Measurements from ENCODE around the gene GPX7. TPM values are rescaled to one million over a fixed set of nuclear protein-coding genes. Genes with fewer than 3 reads are reported as not detected.

GPX7 gene
- total RNA-seq, 1 experiment from 2014 or later: not detected

DNA sequence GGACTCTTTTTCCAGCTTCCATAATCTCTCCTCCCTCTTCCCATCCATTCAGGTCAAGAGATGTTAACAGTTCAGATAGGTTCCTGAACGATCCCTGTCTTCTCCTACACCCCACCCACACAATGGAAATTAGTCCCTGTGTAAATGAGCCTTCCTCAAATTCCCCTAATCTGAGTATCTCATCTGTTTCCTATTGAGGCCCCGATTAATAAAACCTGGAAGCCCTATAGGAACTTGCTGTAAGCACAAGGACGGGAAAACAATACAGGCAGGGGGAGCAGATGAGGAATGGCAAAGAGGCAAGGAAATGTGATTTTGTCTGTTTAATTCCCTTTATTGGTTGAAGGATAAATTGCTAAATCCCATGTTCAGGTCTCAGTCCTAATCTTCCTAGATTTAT lies 7.1 kb upstream of the GPX7 start:
- no peaks in the 10 kb centered on the region for H3F3A ChIP-seq (ENCODE audit: insufficient read depth, low read depth)
- DNase-seq: no peak
- intact Hi-C loops (cut with micrococcal nuclease; ENCODE audit: unreplicated experiment): no loop called here
- no peak overlapping the region for H3K27ac ChIP-seq
- no peaks in the 10 kb centered on the region for H3K4me1 ChIP-seq (replicated peaks; ENCODE audit: insufficient read depth)
- no peak overlapping the region for H2AFZ ChIP-seq
- no peak for TF ChIP-seq EZH2 (IDR thresholded peaks at IDR 0.05; ENCODE audit: low read depth)
- TF ChIP-seq, protein P1, sequence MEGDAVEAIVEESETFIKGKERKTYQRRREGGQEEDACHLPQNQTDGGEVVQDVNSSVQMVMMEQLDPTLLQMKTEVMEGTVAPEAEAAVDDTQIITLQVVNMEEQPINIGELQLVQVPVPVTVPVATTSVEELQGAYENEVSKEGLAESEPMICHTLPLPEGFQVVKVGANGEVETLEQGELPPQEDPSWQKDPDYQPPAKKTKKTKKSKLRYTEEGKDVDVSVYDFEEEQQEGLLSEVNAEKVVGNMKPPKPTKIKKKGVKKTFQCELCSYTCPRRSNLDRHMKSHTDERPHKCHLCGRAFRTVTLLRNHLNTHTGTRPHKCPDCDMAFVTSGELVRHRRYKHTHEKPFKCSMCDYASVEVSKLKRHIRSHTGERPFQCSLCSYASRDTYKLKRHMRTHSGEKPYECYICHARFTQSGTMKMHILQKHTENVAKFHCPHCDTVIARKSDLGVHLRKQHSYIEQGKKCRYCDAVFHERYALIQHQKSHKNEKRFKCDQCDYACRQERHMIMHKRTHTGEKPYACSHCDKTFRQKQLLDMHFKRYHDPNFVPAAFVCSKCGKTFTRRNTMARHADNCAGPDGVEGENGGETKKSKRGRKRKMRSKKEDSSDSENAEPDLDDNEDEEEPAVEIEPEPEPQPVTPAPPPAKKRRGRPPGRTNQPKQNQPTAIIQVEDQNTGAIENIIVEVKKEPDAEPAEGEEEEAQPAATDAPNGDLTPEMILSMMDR (conservative IDR thresholded peaks at IDR 0.05): no peak
- no peaks in the 10 kb centered on the region for H3K27me3 ChIP-seq (ENCODE audit: insufficient read depth, low read depth)
- no TSS peak for BruUV-seq (replicated peaks)
- H3K9me3 ChIP-seq (ENCODE audit: insufficient read depth, low read depth): no peaks in the 10 kb centered on the region
- ChIA-PET CTCF (no interaction called here), POLR2A (ENCODE audit: unreplicated experiment) (no interaction called here)
- no peaks in the 10 kb centered on the region for H3K9me2 ChIP-seq (ENCODE audit: insufficient read depth)
- H3K4me2 ChIP-seq: no peak overlapping the region
- no peak overlapping the region for H3K4me3 ChIP-seq
- no peaks in the 10 kb centered on the region for H3K36me3 ChIP-seq (ENCODE audit: low read depth)
- no peaks in the 10 kb centered on the region for H4K20me1 ChIP-seq (ENCODE audit: insufficient read depth)
- no peaks in the 10 kb centered on the region for H3K79me2 ChIP-seq (ENCODE audit: low read depth)

DNA sequence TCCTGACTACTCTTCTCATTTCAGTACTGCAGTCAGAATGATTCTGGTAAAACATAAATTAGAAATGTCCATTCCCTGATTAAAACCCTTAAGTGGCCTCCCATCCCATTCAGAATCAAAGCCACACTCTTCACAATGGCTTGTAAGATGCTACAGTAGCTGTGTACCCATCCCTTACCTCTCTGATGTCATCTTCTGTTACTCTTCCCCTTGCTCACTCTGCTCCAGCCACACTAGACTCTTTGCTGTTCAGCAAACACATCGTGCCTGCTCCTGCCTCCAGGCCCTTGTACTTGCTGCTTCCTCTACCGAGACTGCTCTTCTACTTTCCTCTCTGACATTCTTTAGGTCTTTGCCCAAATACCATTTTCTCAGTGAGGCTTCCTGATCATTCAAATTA lies 4.3 kb upstream of the GPX7 start:
- H3K4me3 ChIP-seq: no peak overlapping the region
- no peak for DNase-seq
- no peaks in the 10 kb centered on the region for H3F3A ChIP-seq (ENCODE audit: insufficient read depth, low read depth)
- no peak overlapping the region for H3K4me2 ChIP-seq
- H3K36me3 ChIP-seq (ENCODE audit: low read depth): no peaks in the 10 kb centered on the region
- no peaks in the 10 kb centered on the region for H4K20me1 ChIP-seq (ENCODE audit: insufficient read depth)
- H3K9me3 ChIP-seq (ENCODE audit: insufficient read depth, low read depth): no peaks in the 10 kb centered on the region
- ChIA-PET CTCF (no interaction called here), POLR2A (ENCODE audit: unreplicated experiment) (no interaction called here)
- H3K27me3 ChIP-seq (ENCODE audit: insufficient read depth, low read depth): no peaks in the 10 kb centered on the region
- no peak overlapping the region for H3K27ac ChIP-seq
- no peak overlapping the region for H2AFZ ChIP-seq
- H3K9me2 ChIP-seq (ENCODE audit: insufficient read depth): no peaks in the 10 kb centered on the region
- intact Hi-C loops (cut with micrococcal nuclease; ENCODE audit: unreplicated experiment): no loop called here
- H3K79me2 ChIP-seq (ENCODE audit: low read depth): no peaks in the 10 kb centered on the region
- H3K4me1 ChIP-seq (replicated peaks; ENCODE audit: insufficient read depth): no peaks in the 10 kb centered on the region
- no TSS peak for BruUV-seq (replicated peaks)
- TF ChIP-seq, protein P1 (conservative IDR thresholded peaks at IDR 0.05): no peak
- no peak for TF ChIP-seq EZH2 (IDR thresholded peaks at IDR 0.05; ENCODE audit: low read depth)

DNA sequence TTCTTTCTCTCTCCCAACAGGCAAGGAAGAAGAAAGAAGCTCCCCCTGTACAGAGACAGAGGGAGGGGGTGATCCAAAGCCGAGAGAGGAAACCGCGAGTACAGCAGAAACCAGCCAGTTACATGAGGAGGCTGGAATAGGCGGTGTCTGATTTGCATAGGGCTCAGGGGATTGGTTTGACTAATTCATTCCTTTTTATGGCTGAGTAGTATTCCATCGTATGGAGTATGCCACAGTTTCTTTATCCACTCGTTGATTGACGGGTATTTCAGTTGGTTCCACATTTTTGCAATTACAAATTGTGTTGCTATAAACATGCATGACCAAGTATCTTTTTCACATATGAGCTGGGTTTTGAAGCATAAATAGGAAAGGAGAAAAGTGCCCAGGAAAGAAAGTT lies 3.4 kb upstream of the GPX7 start:
- DNase-seq: no peak
- ChIA-PET POLR2A (ENCODE audit: unreplicated experiment) (no interaction called here), CTCF (no interaction called here)
- Histone ChIP-seq H3K36me3 (ENCODE audit: low read depth) (no peaks in the 10 kb centered on the region), H3K4me2 (no peak overlapping the region), H3F3A (ENCODE audit: insufficient read depth, low read depth) (no peaks in the 10 kb centered on the region), H3K27me3 (ENCODE audit: insufficient read depth, low read depth) (no peaks in the 10 kb centered on the region), H3K9me2 (ENCODE audit: insufficient read depth) (no peaks in the 10 kb centered on the region), H3K27ac (no peak overlapping the region), H2AFZ (no peak overlapping the region), H4K20me1 (ENCODE audit: insufficient read depth) (no peaks in the 10 kb centered on the region), H3K4me1 (replicated peaks; ENCODE audit: insufficient read depth) (no peaks in the 10 kb centered on the region), H3K9me3 (ENCODE audit: insufficient read depth, low read depth) (no peaks in the 10 kb centered on the region), H3K79me2 (ENCODE audit: low read depth) (no peaks in the 10 kb centered on the region), H3K4me3 (no peak overlapping the region)
- no TSS peak for BruUV-seq (replicated peaks)
- intact Hi-C loops (cut with micrococcal nuclease; ENCODE audit: unreplicated experiment): no loop called here
- TF ChIP-seq, protein P1 (conservative IDR thresholded peaks at IDR 0.05): no peak
- TF ChIP-seq EZH2 (IDR thresholded peaks at IDR 0.05; ENCODE audit: low read depth): no peak
